ENCODE data around the gene JADE2.

Gene JADE2

DNA sequence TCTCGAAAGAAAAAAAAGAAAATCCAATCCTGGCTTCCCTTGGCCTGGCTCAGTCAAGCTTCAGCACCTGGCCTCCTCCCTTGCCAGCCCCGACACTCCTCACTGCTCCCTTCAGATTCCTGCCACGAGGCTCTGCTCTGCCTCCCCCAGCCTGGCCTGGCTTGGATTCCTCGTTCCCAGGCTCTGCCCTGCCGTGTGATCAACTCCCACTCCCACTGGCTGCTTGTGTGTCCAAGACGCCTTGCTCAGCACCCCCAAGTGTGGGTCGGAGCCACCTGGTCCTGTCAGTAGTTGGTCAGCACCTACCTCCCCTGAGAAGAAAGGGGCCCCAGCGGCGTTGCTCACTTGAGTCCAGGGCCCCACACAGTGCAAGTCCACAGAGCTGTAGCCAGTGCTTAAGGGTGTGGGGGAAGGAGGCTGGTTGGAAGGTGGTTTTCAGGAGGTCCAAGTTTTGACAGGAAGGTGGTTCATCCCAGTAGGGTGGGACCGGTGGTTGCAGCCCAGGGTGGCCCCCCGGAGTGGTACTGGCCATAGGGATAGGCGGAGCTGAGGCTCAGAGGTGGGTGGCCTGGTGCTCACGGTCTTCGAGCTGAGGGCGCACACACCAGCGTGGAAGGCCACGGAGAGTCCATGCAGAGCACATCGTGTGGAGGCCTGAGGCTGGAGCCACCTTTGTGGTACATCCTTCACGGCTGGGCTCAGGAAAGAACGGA, 46.4 kb downstream of the JADE2 start:
- Histone ChIP-seq H3K4me2 (ENCODE audit: low read length) (no peak overlapping the region), H3K36me3 (ENCODE audit: control insufficient read depth, low read length) (peaks cover 51% of the 10 kb centered on the region), H3K27me3 (ENCODE audit: control insufficient read depth, low read length) (no peaks in the 10 kb centered on the region), H3K4me3 (ENCODE audit: low read length) (no peak overlapping the region), H3K27ac (ENCODE audit: low read depth, low read length) (no peak overlapping the region), H3K9me3 (ENCODE audit: control insufficient read depth, insufficient read depth, low read length) (no peaks in the 10 kb centered on the region), H3K9me2 (replicated peaks; ENCODE audit: control insufficient read depth, low read length) (no peaks in the 10 kb centered on the region), H3K79me2 (ENCODE audit: control insufficient read depth, low read length) (no peaks in the 10 kb centered on the region), H3K4me1 (ENCODE audit: control insufficient read depth, low read length) (no peaks in the 10 kb centered on the region), H4K20me1 (ENCODE audit: control insufficient read depth, insufficient read depth, low read depth, low read length) (0 out of 2 replicates have a peak, but pooled peaks cover 4% of the 10 kb centered on the region), H3F3A (ENCODE audit: control insufficient read depth, insufficient read depth) (no peaks in the 10 kb centered on the region)
- TF ChIP-seq, protein P1, sequence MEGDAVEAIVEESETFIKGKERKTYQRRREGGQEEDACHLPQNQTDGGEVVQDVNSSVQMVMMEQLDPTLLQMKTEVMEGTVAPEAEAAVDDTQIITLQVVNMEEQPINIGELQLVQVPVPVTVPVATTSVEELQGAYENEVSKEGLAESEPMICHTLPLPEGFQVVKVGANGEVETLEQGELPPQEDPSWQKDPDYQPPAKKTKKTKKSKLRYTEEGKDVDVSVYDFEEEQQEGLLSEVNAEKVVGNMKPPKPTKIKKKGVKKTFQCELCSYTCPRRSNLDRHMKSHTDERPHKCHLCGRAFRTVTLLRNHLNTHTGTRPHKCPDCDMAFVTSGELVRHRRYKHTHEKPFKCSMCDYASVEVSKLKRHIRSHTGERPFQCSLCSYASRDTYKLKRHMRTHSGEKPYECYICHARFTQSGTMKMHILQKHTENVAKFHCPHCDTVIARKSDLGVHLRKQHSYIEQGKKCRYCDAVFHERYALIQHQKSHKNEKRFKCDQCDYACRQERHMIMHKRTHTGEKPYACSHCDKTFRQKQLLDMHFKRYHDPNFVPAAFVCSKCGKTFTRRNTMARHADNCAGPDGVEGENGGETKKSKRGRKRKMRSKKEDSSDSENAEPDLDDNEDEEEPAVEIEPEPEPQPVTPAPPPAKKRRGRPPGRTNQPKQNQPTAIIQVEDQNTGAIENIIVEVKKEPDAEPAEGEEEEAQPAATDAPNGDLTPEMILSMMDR (IDR thresholded peaks at IDR 0.05; ENCODE audit: low read depth, low read length, poor library complexity, severe bottlenecking) = no peak
- no peak for TF ChIP-seq EZH2phosphoT487 (IDR thresholded peaks at IDR 0.05; ENCODE audit: borderline replicate concordance, low read length)

DNA sequence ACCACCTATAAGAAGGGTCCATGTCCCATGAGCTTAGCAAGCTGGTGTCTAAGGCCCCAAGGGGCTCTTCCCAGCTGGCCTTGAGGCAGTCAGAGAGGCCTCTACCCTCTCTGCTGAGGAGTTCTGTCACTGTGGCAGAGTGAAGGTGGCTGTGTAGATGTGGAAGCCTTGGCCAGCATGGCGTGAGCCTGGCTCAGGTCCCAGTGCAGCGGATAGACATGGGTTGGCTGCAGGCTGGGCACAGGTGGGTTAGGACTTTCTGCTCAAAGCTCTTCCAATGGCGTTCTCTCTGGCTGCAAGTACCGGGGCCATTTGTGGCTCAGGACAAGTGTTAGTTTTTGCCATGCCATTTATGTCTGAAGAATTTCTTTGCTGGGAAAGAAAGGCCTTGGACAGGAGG, 47.3 kb downstream of the JADE2 start:
- no peak overlapping the region for H3K27ac ChIP-seq (ENCODE audit: low read depth, low read length)
- H3K36me3 ChIP-seq (ENCODE audit: control insufficient read depth, low read length) = peaks cover 50% of the 10 kb centered on the region
- H3F3A ChIP-seq (ENCODE audit: control insufficient read depth, insufficient read depth) = no peaks in the 10 kb centered on the region
- H3K79me2 ChIP-seq (ENCODE audit: control insufficient read depth, low read length) = no peaks in the 10 kb centered on the region
- no peak overlapping the region for H3K4me3 ChIP-seq (ENCODE audit: low read length)
- H3K4me1 ChIP-seq (ENCODE audit: control insufficient read depth, low read length) = no peaks in the 10 kb centered on the region
- H3K27me3 ChIP-seq (ENCODE audit: control insufficient read depth, low read length) = no peaks in the 10 kb centered on the region
- H3K9me2 ChIP-seq (replicated peaks; ENCODE audit: control insufficient read depth, low read length) = no peaks in the 10 kb centered on the region
- H3K4me2 ChIP-seq (ENCODE audit: low read length) = no peak overlapping the region
- TF ChIP-seq, protein P1 (IDR thresholded peaks at IDR 0.05; ENCODE audit: low read depth, low read length, poor library complexity, severe bottlenecking) = no peak
- no peak for TF ChIP-seq EZH2phosphoT487 (IDR thresholded peaks at IDR 0.05; ENCODE audit: borderline replicate concordance, low read length)
- H4K20me1 ChIP-seq (ENCODE audit: control insufficient read depth, insufficient read depth, low read depth, low read length) = 0 out of 2 replicates have a peak, but pooled peaks cover 3% of the 10 kb centered on the region
- H3K9me3 ChIP-seq (ENCODE audit: control insufficient read depth, insufficient read depth, low read length) = no peaks in the 10 kb centered on the region

DNA sequence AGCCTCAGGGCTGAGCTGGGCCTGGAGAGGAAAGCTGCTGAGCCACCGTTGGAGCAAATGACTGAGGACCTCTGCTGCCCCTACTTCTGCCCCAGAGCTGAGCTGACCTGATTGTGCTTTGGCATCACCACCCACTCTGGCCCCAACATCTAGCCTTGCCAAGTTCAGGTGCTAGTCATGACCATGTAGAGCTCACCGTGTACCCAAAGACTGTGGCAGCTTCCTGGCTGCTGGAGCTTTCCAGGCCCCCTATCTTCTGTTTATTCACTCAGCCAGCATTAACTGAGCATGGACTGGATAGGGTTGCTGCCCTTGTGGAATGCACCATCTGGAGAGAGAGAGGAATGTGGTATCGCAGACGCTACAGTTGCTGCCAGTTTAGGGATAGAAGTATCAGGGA, 49.1 kb downstream of the JADE2 start:
- Histone ChIP-seq H3K9me2 (replicated peaks; ENCODE audit: control insufficient read depth, low read length) (no peaks in the 10 kb centered on the region), H3K36me3 (ENCODE audit: control insufficient read depth, low read length) (peaks cover 57% of the 10 kb centered on the region), H3K4me3 (ENCODE audit: low read length) (no peak overlapping the region)

More for the DNA sequence above, 49.1 kb downstream of the JADE2 start:
- TF ChIP-seq, protein P1 (IDR thresholded peaks at IDR 0.05; ENCODE audit: low read depth, low read length, poor library complexity, severe bottlenecking) = no peak
- no peak for TF ChIP-seq EZH2phosphoT487 (IDR thresholded peaks at IDR 0.05; ENCODE audit: borderline replicate concordance, low read length)
- Histone ChIP-seq H3K79me2 (ENCODE audit: control insufficient read depth, low read length) (no peaks in the 10 kb centered on the region), H3K27ac (ENCODE audit: low read depth, low read length) (no peak overlapping the region), H3K27me3 (ENCODE audit: control insufficient read depth, low read length) (no peaks in the 10 kb centered on the region), H4K20me1 (ENCODE audit: control insufficient read depth, insufficient read depth, low read depth, low read length) (no peaks in the 10 kb centered on the region), H3F3A (ENCODE audit: control insufficient read depth, insufficient read depth) (no peaks in the 10 kb centered on the region), H3K4me1 (ENCODE audit: control insufficient read depth, low read length) (no peaks in the 10 kb centered on the region), H3K9me3 (ENCODE audit: control insufficient read depth, insufficient read depth, low read length) (no peaks in the 10 kb centered on the region), H3K4me2 (ENCODE audit: low read length) (no peak overlapping the region)

All from DOHH2 (cell line).